PC-9 (cell line): ENCODE data around the gene ME1. TPM values are rescaled to one million over a fixed set of nuclear protein-coding genes. Genes with fewer than 3 reads are reported as not detected.
"Not testable (repeated sequence)": the region's sequence is repeated elsewhere in the genome, so short reads cannot be mapped to it uniquely, and the experiment has no call there.

ENCODE experiments used
- BruUV-seq: library from RNA; stranded (reverse); fragments of 400-500 nt; replicated peaks from 2 replicates; lab custom pipeline; 2021; lab: Mats Ljungman, UMichigan
- CTCF ChIA-PET: fragments of 300-600 bp; sonication (Branson Sonifier 250); formaldehyde crosslinking; loops from one replicate; lab custom pipeline; 2022; ENCODE audit warnings: antibody characterized with exemption; lab: Charles Lee
- POLR2A ChIA-PET: fragments of 300-600 bp; sonication (Branson Sonifier 250); formaldehyde crosslinking; loops from one replicate; lab custom pipeline; 2022; ENCODE audit warnings: antibody characterized with exemption; ENCODE audit not compliant: unreplicated experiment; lab: Charles Lee
- DNase-seq, 2 experiments: peaks; one replicate each; pipeline versions ENCODE4 v3.0.0 to v3.0.0-alpha.2; 2015 to 2022; ENCODE audit warnings: mixed read lengths in 1 of 2
- H2AFZ ChIP-seq: fragments of 200-600 bp; sonication (generic); 2 replicates; pipeline ENCODE4 v1.8.1; 2017; ENCODE audit warnings: antibody characterized with exemption
- H3F3A ChIP-seq: fragments of 200-600 bp; sonication (generic); 2 replicates; pipeline ENCODE4 v1.8.1; 2017; ENCODE audit warnings: antibody characterized with exemption, mild to moderate bottlenecking, low read depth; ENCODE audit not compliant: insufficient read depth
- H3K27ac ChIP-seq: fragments of 200-600 bp; sonication (generic); 2 replicates; pipeline ENCODE4 v1.6.1; 2016; ENCODE audit warnings: mixed run types
- H3K27me3 ChIP-seq: fragments of 200-600 bp; sonication (generic); 2 replicates; pipeline ENCODE4 v1.6.1; 2016; ENCODE audit warnings: low read depth, mixed run types; ENCODE audit not compliant: insufficient read depth
- H3K36me3 ChIP-seq: fragments of 200-600 bp; sonication (generic); 2 replicates; pipeline ENCODE4 v1.6.1; 2016; ENCODE audit warnings: low read depth, mixed run types
- H3K4me1 ChIP-seq: fragments of 200-600 bp; sonication (generic); replicated peaks from 2 replicates; pipeline ENCODE4 v1.6.1; 2016; ENCODE audit warnings: mixed run types; ENCODE audit not compliant: insufficient read depth
- H3K4me2 ChIP-seq: fragments of 200-600 bp; sonication (generic); 2 replicates; pipeline ENCODE4 v1.6.1; 2017; ENCODE audit warnings: mixed run types
- H3K4me3 ChIP-seq: fragments of 200-600 bp; sonication (generic); 2 replicates; pipeline ENCODE4 v1.6.1; 2016; ENCODE audit warnings: mixed run types
- H3K79me2 ChIP-seq: fragments of 200-600 bp; sonication (generic); 2 replicates; pipeline ENCODE4 v1.6.1; 2017; ENCODE audit warnings: low read depth, mixed run types
- H3K9me2 ChIP-seq: fragments of 200-600 bp; sonication (generic); 2 replicates; pipeline ENCODE4 v1.8.1; 2017; ENCODE audit warnings: mild to moderate bottlenecking; ENCODE audit not compliant: insufficient read depth
- H3K9me3 ChIP-seq: fragments of 200-600 bp; sonication (generic); 2 replicates; pipeline ENCODE4 v1.8.1; 2016; ENCODE audit warnings: low read depth; ENCODE audit not compliant: insufficient read depth
- H4K20me1 ChIP-seq: fragments of 200-600 bp; sonication (generic); 2 replicates; pipeline ENCODE4 v1.8.1; 2017; ENCODE audit not compliant: insufficient read depth
- EZH2 ChIP-seq: fragments of 200-600 bp; sonication (generic); IDR thresholded peaks from 2 replicates; pipeline ENCODE4 v1.8.0; 2017; ENCODE audit warnings: antibody characterized with exemption, low read depth
- intact Hi-C: fragments of 100-400 bp; cut with micrococcal nuclease; formaldehyde crosslinking; loops from one replicate; pipeline ENCODE4 v1.10.0; 2022; ENCODE audit not compliant: unreplicated experiment
- total RNA-seq: library from RNA; stranded (reverse); gene quantifications from 2 replicates; pipeline ENCODE4 v1.2.3, GENCODE V29; 2021
- TF ChIP-seq, protein P1 (sequence below): fragments of 200-600 bp; sonication (generic); conservative IDR thresholded peaks from 2 replicates; pipeline ENCODE4 v1.6.1; 2017; ENCODE audit warnings: mixed run types, antibody characterized with exemption, mild to moderate bottlenecking, moderate library complexity

ME1 gene
- total RNA-seq, 1 experiment from 2014 or later = 111 TPM

DNA sequence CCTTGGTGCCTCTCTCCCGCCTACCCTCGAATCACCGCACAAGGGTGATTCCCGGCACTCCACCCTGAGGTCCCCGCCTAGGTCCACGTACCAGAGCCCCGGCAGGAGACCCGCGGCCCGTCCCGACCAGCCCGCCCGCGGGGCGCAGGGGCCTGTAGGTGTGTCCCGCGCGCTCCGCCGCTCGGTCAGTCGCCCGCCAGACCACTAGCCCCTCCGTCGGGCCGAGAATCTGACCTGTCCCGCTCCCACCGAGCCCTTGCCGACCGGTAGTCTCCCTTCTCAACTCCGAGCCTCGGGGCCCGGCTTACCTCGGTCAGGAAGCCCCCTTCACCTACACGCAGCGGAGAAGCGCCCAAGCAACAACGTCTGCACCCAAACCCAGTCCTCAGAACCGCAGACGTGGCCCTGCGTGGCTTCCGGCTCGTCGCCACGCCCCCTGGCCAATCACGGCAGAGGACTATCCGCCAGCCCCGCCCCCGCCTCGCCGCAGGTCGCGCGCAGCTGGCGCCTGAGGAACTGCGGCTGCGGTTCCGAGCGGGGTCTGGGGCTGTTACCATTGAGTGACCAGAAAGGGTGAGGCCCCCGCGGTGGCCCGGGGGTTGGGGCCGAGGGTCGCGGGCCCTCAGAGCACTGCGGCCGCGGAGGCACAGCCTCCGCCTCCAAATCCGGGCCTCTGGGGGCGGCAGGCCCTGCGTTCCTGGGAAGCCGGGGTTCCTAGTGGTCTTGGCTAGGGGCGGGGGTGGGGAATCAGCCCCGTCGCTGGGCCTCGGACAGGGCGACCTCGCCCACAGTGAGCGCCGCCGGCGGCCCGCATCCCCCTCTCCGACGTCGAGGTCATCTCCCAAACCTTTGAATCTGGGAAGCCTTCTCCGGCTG is 237.7 kb downstream of the ME1 start, which contains the start of the genes PGM3 and RWDD2A:
Gene PGM3 (minus strand): TSS at position 395 of the 876 bp plus-strand sequence. CDS start 2,253 bp downstream, outside the sequence.
Gene RWDD2A (plus strand): TSS at position 487 of the 876 bp plus-strand sequence. CDS start 1,095 bp downstream, outside the sequence.
- TF ChIP-seq, protein P1, sequence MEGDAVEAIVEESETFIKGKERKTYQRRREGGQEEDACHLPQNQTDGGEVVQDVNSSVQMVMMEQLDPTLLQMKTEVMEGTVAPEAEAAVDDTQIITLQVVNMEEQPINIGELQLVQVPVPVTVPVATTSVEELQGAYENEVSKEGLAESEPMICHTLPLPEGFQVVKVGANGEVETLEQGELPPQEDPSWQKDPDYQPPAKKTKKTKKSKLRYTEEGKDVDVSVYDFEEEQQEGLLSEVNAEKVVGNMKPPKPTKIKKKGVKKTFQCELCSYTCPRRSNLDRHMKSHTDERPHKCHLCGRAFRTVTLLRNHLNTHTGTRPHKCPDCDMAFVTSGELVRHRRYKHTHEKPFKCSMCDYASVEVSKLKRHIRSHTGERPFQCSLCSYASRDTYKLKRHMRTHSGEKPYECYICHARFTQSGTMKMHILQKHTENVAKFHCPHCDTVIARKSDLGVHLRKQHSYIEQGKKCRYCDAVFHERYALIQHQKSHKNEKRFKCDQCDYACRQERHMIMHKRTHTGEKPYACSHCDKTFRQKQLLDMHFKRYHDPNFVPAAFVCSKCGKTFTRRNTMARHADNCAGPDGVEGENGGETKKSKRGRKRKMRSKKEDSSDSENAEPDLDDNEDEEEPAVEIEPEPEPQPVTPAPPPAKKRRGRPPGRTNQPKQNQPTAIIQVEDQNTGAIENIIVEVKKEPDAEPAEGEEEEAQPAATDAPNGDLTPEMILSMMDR = no peak
- no peak for TF ChIP-seq EZH2
- intact Hi-C loops = loop anchor here (5.0 to 10.0 kb wide), 2 partner anchors 126 to 948 kb away; partner anchors contain the start of genes DOP1A, IBTK and UBE3D

DNA sequence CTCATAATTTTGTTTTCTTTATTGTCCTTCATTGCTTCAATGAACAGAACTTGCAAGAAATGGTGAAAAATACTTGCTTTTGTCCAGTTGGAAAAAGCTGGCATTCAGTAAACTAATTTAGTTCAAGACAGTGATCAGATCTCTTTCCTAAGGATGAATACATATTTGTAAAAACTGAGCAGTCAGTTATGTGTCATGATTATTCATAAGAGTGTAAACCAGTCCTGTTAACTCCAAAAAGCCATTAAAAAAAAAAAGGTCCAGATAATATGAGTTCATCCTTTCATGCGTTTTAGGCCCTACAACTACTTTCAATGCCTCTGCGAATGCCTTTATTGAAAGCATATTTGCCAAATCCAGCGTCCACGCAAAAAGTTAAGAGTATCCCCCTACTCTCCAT is 238.4 kb downstream of the ME1 start:
- Histone ChIP-seq H3K36me3 (no peaks in the 10 kb centered on the region), H3K4me3 (peak overlapping the region; percentile 77), H3K9me2 (no peaks in the 10 kb centered on the region), H3K4me1 (peaks cover 3% of the 10 kb centered on the region; the same call in 1 of the 2 replicates), H3K27ac (no peak overlapping the region), H4K20me1 (no peaks in the 10 kb centered on the region), H3K4me2 (peak overlapping the region; percentile 86), H3K79me2 (peaks cover 9% of the 10 kb centered on the region), H3K9me3 (no peaks in the 10 kb centered on the region), H2AFZ (peak overlapping the region; percentile 94), H3K27me3 (no peaks in the 10 kb centered on the region), H3F3A (no peaks in the 10 kb centered on the region)
- CTCF ChIA-PET = no interaction called here
- BruUV-seq = no TSS peak
- no peak for DNase-seq
- intact Hi-C loops = loop anchor here (5.0 to 10.0 kb wide), 2 partner anchors 125 to 948 kb away; partner anchors contain the start of genes DOP1A, IBTK and UBE3D
- TF ChIP-seq, protein P1 = no peak
- no peak for TF ChIP-seq EZH2
- POLR2A ChIA-PET = no interaction called here

More for the DNA sequence above, 237.7 kb downstream of the ME1 start, which contains the start of the genes PGM3 and RWDD2A:
- H3K36me3 ChIP-seq = no peaks in the 10 kb centered on the region
- TSS peak; percentile 33 for BruUV-seq
- H3F3A ChIP-seq = no peaks in the 10 kb centered on the region
- no peaks in the 10 kb centered on the region for H3K9me2 ChIP-seq
- POLR2A ChIA-PET = no interaction called here
- H3K27me3 ChIP-seq = no peaks in the 10 kb centered on the region
- H4K20me1 ChIP-seq = no peaks in the 10 kb centered on the region
- no peak within 1 kb of the TSS for H3K27ac ChIP-seq
- CTCF ChIA-PET = interaction anchor here (1.0 kb wide), 1 partner anchor 126 kb away, joined by 3 read pairs; the partner anchor contains the start of gene DOP1A
- H3K9me3 ChIP-seq = no peaks in the 10 kb centered on the region
- peaks cover 9% of the 10 kb centered on the region for H3K79me2 ChIP-seq
- H3K4me2 ChIP-seq = peak within 1 kb of the TSS; percentile 86
- H2AFZ ChIP-seq = peak within 1 kb of the TSS; percentile 94
- H3K4me1 ChIP-seq = peaks cover 3% of the 10 kb centered on the region; the same call in 1 of the 2 replicates
- peak; percentile 58 to 85 for DNase-seq
- peak within 1 kb of the TSS; percentile 77 for H3K4me3 ChIP-seq

DNA sequence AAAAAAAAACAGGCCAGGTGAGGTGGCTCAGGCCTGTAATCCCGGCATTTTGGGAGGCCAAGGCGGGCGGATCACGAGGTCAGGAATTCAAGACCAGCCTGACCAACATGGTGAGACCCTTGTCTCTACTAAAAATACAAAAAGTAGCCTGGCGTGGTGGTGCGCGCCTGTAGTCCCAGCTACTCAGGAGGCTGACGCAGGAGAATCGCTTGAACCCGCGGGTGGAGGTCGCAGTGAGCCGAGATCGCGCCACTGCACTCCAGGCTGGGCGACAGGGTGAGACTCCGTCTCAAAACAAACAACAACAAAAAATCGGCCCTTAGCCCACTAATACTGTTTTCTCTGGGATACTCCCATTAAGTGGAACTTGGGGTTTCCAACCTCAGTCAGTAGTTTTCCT is 238.9 kb downstream of the ME1 start:
- H3K4me2 ChIP-seq = peak overlapping the region; percentile 86
- DNase-seq, H3K4me1 ChIP-seq, H3K27me3 ChIP-seq, H3F3A ChIP-seq, H3K9me2 ChIP-seq, BruUV-seq, H2AFZ ChIP-seq, H3K79me2 ChIP-seq, H3K27ac ChIP-seq, H3K36me3 ChIP-seq, H3K9me3 ChIP-seq, POLR2A ChIA-PET, H4K20me1 ChIP-seq: not testable (repeated sequence)
- CTCF ChIA-PET = interaction anchor here (0.6 kb wide), 1 partner anchor 8 kb away, joined by 3 read pairs; no protein-coding TSS in a partner anchor
- intact Hi-C loops = loop anchor here (5.0 to 10.0 kb wide), 2 partner anchors 125 to 947 kb away; partner anchors contain the start of genes DOP1A, IBTK and UBE3D
- H3K4me3 ChIP-seq = peak overlapping the region; percentile 77
